Activated naive CD8-positive, alpha-beta T cell treated with anti-CD3 and anti-CD28 coated beads, Interleukin-2, amount 50 U/mL, for 16 hours (primary cell): ENCODE results near the gene APOL4.
"Not testable (repeated sequence)": the region's sequence is repeated elsewhere in the genome, so short reads cannot be mapped to it uniquely, and the experiment has no call there.

Experiments used
- DNase-seq: peaks from one replicate; pipeline ENCODE4 v3.0.0-alpha.2; 2020; ENCODE audit warnings: low read depth, low spot score

Gene APOL4

DNA sequence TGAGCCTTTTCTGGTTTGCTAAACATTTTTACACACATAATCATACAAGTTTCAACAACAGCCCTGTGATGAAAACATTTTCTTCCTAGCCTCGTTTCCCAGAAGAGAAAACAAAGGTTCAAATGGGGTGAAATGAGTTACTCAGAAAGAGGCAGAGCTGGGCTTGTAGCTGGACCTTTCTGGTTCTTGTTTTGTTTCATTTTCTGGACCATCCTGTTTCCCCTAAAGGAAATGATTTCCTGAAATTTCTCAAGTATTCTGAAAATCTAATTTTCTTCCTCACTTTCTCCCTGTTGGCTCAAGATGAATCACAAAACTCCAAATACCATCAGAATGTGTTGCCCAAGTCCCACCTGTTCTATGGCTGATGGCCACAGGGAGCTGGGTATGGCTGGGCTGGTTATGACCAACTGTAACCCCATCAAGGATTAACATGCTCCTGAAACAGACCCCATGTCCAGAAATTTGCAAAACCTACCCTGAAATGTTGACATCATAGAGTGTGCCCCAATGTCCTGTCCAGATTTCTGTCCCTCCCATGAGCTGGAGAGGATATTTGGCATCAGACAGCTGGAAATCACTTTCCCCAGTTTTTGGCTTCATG lies 6.7 kb upstream of the APOL4 start:
- DNase-seq = no peak

GRCh38 chr22:36206255-36206654 lies 4.6 kb upstream of the APOL4 start:
- DNase-seq = no peak

- not testable (repeated sequence) for DNase-seq
Measured at GRCh38 chr22:36205573-36205972, 4.0 kb upstream of the APOL4 start.

DNA sequence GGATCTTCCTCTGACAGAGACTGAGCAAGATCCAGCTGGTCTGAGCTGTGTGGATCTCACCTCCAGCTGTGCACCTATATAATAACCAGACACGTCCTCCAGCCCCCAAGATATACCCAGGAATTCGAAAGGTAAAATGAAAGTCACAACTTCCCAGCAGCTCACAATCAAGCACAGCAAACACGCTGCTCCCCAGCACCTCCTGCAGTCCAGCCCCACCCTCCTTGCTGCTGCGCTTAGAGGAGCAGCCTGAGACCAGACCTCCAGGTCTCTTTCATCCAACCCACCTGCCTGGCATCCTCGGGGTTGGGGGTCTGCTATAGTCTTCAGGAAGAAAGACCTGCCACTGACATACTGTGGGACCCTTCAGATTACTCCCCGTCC lies 3.0 kb upstream of the APOL4 start:
- DNase-seq = no peak

GRCh38 chr22:36204001-36204631 lies 2.5 kb upstream of the APOL4 start:
- no peak for DNase-seq

DNA sequence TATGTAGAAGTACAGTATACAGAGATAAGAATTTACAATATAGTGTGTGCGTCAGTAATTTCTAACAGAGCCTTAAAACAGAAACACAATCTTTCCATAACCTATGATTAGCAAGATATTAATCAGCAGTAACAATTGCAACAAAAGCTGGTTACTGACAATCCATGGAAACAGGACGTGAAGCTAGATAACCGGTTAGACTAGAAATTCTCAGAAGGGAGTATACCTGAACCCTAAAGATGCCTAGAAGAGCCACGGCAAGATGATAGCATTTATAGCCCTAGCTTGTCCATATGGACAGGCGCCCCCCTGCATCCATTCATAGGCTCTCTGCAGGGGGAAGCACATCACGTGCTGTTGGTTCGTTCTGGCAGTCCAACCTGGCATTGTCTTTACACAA lies 1.8 kb upstream of the APOL4 start:
- DNase-seq = not testable (repeated sequence)

GRCh38 chr22:36202906-36203305 lies 1.3 kb upstream of the APOL4 start:
- not testable (repeated sequence) for DNase-seq

DNA sequence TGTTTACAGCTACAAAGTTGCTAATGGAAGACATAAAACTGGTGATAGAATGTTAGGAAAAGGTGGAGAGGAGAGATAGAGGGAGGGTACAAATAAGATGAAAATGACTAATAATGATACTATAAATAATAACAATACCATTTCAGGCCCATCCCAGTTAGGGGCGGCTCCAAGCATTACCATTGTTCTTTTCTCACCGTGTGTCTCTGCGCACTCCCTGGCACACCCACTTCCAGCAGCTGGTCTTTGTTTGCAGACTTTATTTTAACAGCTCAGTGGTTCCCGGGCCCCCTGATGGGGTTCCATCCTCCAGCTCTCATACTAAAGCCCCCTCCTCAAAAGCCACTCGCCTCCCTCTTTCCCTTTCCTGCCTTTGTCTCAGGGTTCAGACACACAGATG lies 584 bp downstream of the APOL4 start:
- not testable (repeated sequence) for DNase-seq

GRCh38 chr22:36199001-36199551 lies 2.5 kb downstream of the APOL4 start:
- DNase-seq = no peak

- DNase-seq = no peak
Measured at GRCh38 chr22:36198536-36198935, 3.1 kb downstream of the APOL4 start.

DNA sequence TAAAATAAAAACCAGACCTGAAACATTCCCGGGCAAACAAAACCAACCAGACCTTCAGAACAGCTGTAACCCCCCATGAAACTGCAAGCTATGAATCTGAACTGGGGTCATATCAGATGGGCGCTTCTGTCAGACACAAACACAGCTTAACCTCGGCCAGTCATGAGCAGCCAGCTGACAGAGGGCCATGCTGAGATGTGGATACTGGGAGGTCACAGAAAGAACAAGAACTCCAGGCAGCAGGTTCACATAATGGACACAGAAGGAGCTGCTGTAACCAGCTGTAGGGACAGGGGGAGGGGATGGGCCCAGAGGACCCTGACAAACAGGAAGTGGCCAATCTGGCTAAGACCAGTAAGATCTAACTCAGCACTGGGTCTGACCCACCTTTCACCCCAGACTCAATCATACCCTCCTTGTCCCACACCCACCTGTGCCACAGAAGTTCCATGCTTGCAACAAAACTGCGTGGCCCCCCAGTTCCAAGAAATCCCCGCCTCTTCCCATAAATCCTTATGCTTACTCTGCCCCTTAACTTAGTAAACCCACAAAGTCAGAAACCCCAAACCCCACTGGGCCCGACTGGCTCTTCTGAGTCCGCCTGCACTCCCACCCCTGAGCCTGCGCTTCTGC lies 4.0 kb downstream of the APOL4 start:
- DNase-seq = no peak

GRCh38 chr22:36197065-36197440 lies 4.6 kb downstream of the APOL4 start:
- no peak for DNase-seq

DNA sequence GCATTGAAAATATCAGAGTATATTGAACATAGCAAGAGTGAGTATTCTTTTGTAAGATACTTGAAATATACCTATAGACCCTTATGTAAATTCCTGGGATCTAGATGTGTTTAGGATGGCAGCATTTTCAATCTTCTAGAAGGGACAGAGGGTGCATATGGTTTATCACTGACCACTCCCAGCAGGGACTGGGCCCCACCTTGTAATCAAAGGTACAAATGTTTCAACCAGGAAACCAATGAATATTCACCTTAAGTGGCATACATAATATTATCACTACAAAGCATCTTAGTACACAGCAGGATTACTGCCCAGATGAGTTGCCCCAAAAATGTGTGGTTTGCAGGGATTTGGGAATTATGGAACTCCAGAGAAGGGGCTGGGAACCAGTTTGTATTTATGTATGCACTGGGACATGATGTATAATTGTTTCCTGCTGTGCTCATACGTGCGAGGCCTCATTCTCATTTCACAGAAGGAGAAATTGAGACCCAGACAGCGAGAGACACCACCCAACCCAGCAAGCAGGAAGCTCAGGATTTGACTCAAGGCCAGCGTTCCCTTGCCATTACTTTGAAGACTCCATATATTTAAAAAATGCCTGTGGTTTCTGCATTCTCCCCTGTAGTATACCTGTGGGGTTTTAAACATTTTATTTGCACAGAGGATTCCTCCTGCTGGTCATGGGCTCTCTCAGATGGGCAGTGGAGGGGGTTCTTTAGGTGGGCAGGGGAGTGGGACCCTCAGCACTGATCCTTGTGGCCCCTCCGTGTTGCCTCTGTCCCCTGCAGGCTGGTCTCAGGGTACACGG lies 5.2 kb downstream of the APOL4 start:
- no peak for DNase-seq

DNA sequence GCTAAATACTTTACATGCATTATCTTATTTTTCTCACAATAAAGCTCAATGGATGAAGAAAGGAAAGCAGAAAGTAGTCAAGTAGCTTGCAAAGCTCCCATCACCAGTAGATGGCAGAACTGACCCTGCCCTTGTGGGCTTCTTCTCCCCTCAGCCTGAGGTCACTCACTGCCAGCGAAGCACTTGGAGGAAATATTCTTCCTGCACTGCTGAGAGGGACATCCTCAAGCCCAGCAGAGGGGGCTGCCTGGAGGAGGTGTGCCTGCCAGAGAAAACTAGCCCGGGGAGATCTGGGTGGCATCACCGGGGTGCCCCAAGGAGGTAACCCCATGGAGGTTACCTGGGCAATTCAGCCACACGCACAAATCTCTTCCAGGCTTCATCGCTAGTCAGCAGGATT lies 6.6 kb downstream of the APOL4 start:
- DNase-seq = no peak

DNA sequence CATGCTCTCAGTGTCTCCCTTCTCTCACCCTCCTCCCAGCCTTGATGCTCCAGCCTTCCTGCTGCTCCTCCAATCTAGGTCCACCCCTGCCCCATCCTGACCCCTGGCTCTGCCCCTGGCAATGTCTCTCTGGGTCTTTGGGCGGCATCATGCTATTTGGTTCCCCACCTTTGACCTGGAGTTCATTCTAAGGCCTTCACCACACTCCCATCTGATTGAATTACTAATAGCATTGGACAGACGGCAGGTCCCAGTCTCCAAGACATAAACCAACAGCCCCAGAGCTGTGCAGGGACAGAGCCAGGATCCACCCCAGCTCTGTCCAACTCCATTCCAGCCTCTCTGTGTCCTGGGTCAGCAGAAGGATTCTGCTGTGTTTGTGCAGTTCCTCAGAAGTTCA lies 7.2 kb downstream of the APOL4 start:
- DNase-seq = no peak

DNA sequence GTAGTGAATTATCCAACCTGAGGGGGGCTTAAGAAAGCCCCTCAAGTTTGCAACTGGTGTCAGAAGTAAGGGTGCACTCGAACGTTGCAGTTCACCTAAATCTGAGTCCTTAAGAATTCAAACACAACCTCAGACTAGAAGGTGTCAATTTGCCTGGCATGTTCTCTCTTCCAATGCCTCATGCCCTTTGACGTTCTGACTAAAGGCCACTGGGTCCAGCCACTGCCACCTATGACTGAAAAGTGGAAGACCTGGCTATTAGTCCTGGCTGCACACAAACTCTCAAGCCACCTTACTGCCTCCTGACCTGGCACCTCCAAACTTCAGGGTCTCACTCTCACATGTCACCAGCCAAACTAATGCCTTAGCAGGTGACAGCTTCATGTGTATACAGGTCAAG lies 8.0 kb downstream of the APOL4 start:
- no peak for DNase-seq

GRCh38 chr22:36193171-36193570 lies 8.4 kb downstream of the APOL4 start:
- DNase-seq = no peak

DNA sequence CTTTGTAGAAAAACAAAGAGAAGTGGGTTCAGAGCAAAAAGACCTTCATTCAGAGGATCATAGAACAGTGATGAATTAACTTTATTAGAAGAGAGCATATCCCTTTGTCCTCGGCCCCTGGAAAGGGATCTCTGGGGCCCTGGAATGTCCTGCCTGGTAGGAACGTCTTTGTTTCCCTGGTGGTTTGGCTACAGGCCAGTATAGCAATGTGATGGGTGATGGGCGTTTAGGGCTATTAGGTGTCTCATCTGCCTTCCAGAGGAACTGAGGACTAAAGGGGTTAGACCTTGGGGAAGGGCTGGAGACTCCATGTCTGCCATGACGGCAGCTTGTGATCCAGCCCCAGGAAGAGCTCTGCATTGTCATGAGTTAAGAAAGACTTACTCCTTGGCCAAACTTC lies 9.1 kb downstream of the APOL4 start:
- no peak for DNase-seq

GRCh38 chr22:36191106-36191836 lies 10.3 kb downstream of the APOL4 start:
- no peak for DNase-seq

DNA sequence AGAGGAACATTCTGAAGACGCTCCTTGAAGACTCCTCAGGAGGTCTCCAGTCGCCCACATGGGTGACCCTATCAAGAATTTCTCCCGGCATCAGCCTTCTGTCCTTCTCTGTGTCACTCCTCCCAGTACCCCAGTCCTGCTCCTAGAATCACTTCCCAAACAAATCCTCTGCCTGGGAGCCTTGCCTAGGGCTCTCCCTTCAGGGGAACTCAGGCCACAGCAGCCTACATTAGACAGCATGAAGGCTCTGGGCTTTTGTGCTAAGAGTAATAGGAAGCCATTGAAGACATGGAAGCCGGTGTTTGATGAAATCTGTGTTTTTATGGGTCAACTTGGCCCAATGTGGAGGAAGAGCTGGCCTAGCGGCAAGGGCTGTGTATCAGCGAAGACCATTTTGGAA lies 13.7 kb downstream of the APOL4 start:
- not testable (repeated sequence) for DNase-seq

GRCh38 chr22:36185828-36186624 lies 15.6 kb downstream of the APOL4 start:
- DNase-seq = no peak
